ENCODE results near the gene SLC17A7. TPM values are rescaled to one million over a fixed set of nuclear protein-coding genes. Genes with fewer than 3 reads are reported as not detected.

SLC17A7 gene
- total RNA-seq, 4 donors from 2014 or later, result 1.1 to 1.7 (median 1.2) TPM

DNA sequence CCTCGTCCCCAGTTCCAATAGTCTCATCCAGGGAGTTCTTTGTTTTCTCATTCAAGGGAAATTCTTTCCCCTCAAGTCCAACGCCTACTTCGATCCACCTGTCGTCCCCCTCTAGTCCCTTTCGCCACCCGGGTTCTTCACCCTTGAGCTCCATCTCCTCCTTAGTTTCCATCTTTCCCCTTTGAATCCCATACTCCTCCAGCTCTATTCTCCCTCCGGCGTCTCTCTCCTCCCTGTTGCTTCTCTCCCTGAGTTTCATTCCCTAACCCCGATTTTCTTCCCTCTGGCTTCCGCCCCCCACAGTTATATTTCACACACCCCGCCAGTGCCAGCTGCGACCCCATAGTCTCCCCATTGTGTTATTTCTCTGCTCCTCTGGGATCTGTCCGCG lies 628 bp upstream of the SLC17A7 start:
- Histone ChIP-seq H3K27me3 (peaks cover 63% of the 10 kb centered on the region), H3K36me3 (peaks cover 0 to 9% of the 10 kb centered on the region in 2 donors), H3K4me1 (peaks cover 0 to 31% (median 5%) of the 10 kb centered on the region in 3 donors), H3K9me3 (no peaks in the 10 kb centered on the region), H3K27ac (peak overlapping the region in 3 of 4 donors; percentile 77 to 82 (median 82)), H3K4me3 (peak overlapping the region in 1 of 2 donors; percentile 67)
- WGBS, 2 donors (ENCODE audit: low coverage in 1 of 2), result 12 to 16% methylated on average over 10 to 14 of the region's 14 CpGs
- ATAC-seq, result no peak
- TF ChIP-seq POLR2AphosphoS5 (IDR thresholded peaks at IDR 0.05), result no peak
- TF ChIP-seq EP300 (IDR thresholded peaks at IDR 0.05), result no peak
- TF ChIP-seq, protein P1, sequence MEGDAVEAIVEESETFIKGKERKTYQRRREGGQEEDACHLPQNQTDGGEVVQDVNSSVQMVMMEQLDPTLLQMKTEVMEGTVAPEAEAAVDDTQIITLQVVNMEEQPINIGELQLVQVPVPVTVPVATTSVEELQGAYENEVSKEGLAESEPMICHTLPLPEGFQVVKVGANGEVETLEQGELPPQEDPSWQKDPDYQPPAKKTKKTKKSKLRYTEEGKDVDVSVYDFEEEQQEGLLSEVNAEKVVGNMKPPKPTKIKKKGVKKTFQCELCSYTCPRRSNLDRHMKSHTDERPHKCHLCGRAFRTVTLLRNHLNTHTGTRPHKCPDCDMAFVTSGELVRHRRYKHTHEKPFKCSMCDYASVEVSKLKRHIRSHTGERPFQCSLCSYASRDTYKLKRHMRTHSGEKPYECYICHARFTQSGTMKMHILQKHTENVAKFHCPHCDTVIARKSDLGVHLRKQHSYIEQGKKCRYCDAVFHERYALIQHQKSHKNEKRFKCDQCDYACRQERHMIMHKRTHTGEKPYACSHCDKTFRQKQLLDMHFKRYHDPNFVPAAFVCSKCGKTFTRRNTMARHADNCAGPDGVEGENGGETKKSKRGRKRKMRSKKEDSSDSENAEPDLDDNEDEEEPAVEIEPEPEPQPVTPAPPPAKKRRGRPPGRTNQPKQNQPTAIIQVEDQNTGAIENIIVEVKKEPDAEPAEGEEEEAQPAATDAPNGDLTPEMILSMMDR (IDR thresholded peaks at IDR 0.05), result no peak
- no peak for TF ChIP-seq POLR2A (IDR thresholded peaks at IDR 0.05)

DNA sequence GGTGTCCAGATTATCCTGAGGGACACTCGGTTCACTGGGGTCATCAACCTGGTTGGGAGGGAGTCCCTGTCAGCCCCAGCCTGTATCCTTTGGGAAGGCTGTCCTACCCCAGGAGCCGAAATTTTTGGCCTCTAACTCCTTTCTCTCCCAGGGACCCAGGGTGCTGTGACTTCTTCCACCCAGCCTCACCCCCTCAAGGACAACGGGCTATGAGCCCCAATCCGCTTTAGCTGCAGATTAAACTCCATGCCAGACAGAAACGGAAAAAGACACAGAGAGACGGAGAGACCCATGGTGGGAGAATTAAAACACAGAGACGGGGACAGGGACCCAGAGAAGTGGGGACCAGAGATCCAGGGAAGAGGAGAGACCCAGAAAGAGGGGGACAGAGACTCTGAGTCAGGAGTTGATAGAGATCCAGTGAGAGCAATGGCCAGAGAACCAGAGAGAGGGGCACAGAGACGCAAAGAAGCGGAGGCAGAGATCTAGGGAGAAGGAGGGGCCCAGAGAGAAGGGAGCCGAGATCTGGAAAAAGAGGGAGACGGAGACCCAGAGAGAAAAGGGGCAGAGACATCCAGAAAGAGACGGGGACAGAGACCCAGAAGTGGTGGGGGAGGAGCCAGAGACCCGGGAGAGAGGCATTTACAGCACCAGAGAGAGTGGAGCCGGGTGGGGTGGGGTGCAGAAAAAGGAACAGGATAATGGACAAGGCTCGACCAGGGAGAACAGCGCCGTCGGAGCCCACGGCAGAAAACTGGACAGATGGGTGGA lies 703 bp downstream of the SLC17A7 start:
- Histone ChIP-seq H3K36me3 (no peaks in the 10 kb centered on the region), H3K27me3 (peaks cover 76% of the 10 kb centered on the region), H3K9me3 (no peaks in the 10 kb centered on the region), H3K4me3 (peak overlapping the region in 1 of 2 donors; percentile 67), H3K27ac (peak overlapping the region in 1 of 4 donors; percentile 49), H3K4me1 (peaks cover 0 to 31% (median 5%) of the 10 kb centered on the region in 3 donors)
- TF ChIP-seq POLR2AphosphoS5 (IDR thresholded peaks at IDR 0.05) (no peak), EP300 (IDR thresholded peaks at IDR 0.05) (no peak)
- TF ChIP-seq, protein P1 (IDR thresholded peaks at IDR 0.05), result no peak
- ATAC-seq, result no peak
- 9 to 18% methylated on average over 11 to 14 of the region's 19 CpGs for WGBS, 2 donors (ENCODE audit: low coverage in 1 of 2)

DNA sequence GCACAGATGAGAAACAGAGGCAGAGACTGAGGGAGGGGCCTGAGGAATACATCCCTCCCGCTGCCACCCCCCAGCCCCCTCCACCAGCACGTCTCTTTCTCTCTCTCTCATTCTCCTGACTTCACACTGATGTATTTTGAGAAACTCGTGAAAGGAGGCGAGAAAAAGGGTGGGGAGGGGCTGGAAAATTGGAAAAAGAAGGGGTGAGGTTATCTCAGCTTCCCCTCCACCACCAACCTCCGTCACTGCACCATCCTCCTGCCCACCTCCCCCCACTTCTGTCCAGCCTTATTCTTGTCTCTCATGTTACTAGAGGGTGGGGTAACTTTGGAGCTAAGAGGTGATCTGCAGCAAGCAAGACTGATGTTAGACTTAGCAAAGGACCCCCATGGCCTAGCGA lies 1.5 kb downstream of the SLC17A7 start:
- Histone ChIP-seq H3K27me3 (peaks cover 84% of the 10 kb centered on the region), H3K27ac (no peak overlapping the region), H3K36me3 (no peaks in the 10 kb centered on the region), H3K4me1 (peaks cover 0 to 31% (median 5%) of the 10 kb centered on the region in 3 donors), H3K9me3 (no peaks in the 10 kb centered on the region), H3K4me3 (no peak overlapping the region)
- TF ChIP-seq, protein P1 (IDR thresholded peaks at IDR 0.05), result no peak
- no peak for TF ChIP-seq POLR2A (IDR thresholded peaks at IDR 0.05)
- TF ChIP-seq POLR2AphosphoS5 (IDR thresholded peaks at IDR 0.05), result no peak
- TF ChIP-seq EP300 (IDR thresholded peaks at IDR 0.05), result no peak
- WGBS, 2 donors (ENCODE audit: low coverage in 1 of 2), result 31% methylated on average over 3 of the region's 6 CpGs
- no peak for ATAC-seq

DNA sequence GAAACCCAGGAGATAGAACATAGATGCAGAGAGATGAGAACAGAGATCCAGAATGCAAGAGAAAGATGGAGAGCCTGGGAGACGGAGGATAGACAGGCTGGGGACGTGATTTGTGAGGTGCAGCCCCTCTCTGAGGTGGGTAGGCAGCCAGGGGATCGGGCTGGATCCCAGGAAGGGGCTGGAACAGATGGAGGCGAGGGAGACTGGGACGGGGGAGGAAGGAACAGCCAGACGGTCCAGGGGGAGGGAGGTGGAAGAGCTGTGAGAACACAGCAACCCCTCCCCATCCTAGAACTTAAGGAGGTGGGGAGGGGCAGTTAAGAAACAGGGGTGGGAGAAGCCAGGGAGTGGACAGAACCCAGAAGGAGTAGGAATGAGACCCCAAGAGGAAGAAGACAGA lies 3.1 kb downstream of the SLC17A7 start:
- Histone ChIP-seq H3K4me1 (peaks cover 0 to 27% (median 5%) of the 10 kb centered on the region in 3 donors), H3K27ac (no peak overlapping the region), H3K36me3 (no peaks in the 10 kb centered on the region), H3K27me3 (peaks cover 100% of the 10 kb centered on the region), H3K4me3 (no peak overlapping the region), H3K9me3 (no peaks in the 10 kb centered on the region)
- no peak for TF ChIP-seq EP300 (IDR thresholded peaks at IDR 0.05)
- TF ChIP-seq, protein P1 (IDR thresholded peaks at IDR 0.05), result no peak
- TF ChIP-seq POLR2AphosphoS5 (IDR thresholded peaks at IDR 0.05), result no peak
- no peak for TF ChIP-seq POLR2A (IDR thresholded peaks at IDR 0.05)
- WGBS, 2 donors (ENCODE audit: low coverage in 1 of 2), result 15 to 18% methylated on average over 5 of the region's 6 CpGs
- no peak for ATAC-seq

DNA sequence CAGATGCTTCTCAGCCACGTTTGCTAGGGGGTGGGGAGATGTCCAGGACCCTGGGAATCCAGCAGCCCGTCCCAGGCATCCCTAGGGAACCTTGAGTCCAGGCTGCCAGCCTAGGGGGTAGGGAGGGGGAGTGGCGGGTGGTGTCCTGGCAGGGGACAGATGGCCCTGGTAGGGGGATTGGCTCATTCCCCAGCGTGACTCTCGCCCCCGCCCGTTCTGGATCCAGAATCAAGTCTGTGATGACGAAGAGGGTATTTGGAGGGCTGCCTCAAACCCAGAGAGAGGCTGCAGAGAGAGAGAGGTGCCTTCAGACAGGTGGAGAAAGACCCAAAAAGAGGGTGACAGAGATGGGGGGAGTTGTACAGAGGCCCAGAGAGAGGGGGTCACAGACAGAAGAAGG lies 4.1 kb downstream of the SLC17A7 start:
- Histone ChIP-seq H3K27me3 (peaks cover 100% of the 10 kb centered on the region), H3K27ac (no peak overlapping the region), H3K9me3 (no peaks in the 10 kb centered on the region), H3K4me3 (no peak overlapping the region), H3K36me3 (no peaks in the 10 kb centered on the region), H3K4me1 (peaks cover 0 to 22% (median 2%) of the 10 kb centered on the region in 3 donors)
- ATAC-seq, result no peak
- 12% methylated on average over 6 of the region's 8 CpGs; no CpG with 5 or more reads in 1 of the 2 donors for WGBS, 2 donors (ENCODE audit: low coverage in 1 of 2)
- no peak for TF ChIP-seq POLR2A (IDR thresholded peaks at IDR 0.05)
